ENCODE data around the gene CNTN5. TPM values are rescaled to one million over a fixed set of nuclear protein-coding genes. Genes with fewer than 3 reads are reported as not detected.

CNTN5 gene
- polyA plus RNA-seq, 1 donor from 2014 or later, result 1.1 TPM

- Histone ChIP-seq H3K9me3 (ENCODE audit: low read length) (no peaks in the 10 kb centered on the region), H3K9ac (ENCODE audit: low read length) (no peak overlapping the region), H3K27ac (ENCODE audit: low read length) (no peak overlapping the region), H3K27me3 (ENCODE audit: insufficient read depth, low read depth, low read length) (no peaks in the 10 kb centered on the region), H3K9me2 (ENCODE audit: insufficient read depth, low read length) (no peaks in the 10 kb centered on the region), H4K20me1 (ENCODE audit: insufficient read depth) (no peaks in the 10 kb centered on the region), H3K36me3 (ENCODE audit: insufficient read depth, low read length) (no peaks in the 10 kb centered on the region), H3K4me2 (ENCODE audit: low read length) (no peak overlapping the region), H3F3A (ENCODE audit: insufficient read depth, low read length, poor library complexity, severe bottlenecking) (no peaks in the 10 kb centered on the region), H3K4me3 (ENCODE audit: low read length) (no peak overlapping the region), H2AFZ (ENCODE audit: low read depth, low read length) (no peak overlapping the region), H3K79me2 (replicated peaks; ENCODE audit: insufficient read depth, low read length) (no peaks in the 10 kb centered on the region)
- TF ChIP-seq CTCF (IDR thresholded peaks at IDR 0.05; ENCODE audit: poor library complexity, severe bottlenecking), result no peak
- TF ChIP-seq RAD21 (conservative IDR thresholded peaks at IDR 0.05), result no peak
- TF ChIP-seq EP300 (conservative IDR thresholded peaks at IDR 0.05; ENCODE audit: poor library complexity, severe bottlenecking), result no peak
- no peak for TF ChIP-seq EZH2 (IDR thresholded peaks at IDR 0.05; ENCODE audit: borderline replicate concordance, insufficient read depth, low read length, poor library complexity, severe bottlenecking)
- no peak for TF ChIP-seq TAF1 (IDR thresholded peaks at IDR 0.05; ENCODE audit: low read depth)
- TF ChIP-seq POLR2AphosphoS5 (IDR thresholded peaks at IDR 0.05), result no peak
- TF ChIP-seq SMC3 (conservative IDR thresholded peaks at IDR 0.05; ENCODE audit: poor library complexity), result no peak
- TF ChIP-seq MXI1 (conservative IDR thresholded peaks at IDR 0.05; ENCODE audit: poor library complexity, severe bottlenecking), result no peak
- no peak for TF ChIP-seq REST (IDR thresholded peaks at IDR 0.05; ENCODE audit: borderline replicate concordance)
These were observed 213.8 kb downstream of the CNTN5 start for GRCh38 chr11:99234534-99234933.

GRCh38 chr11:99238401-99238800 is 217.7 kb downstream of the CNTN5 start:
- Histone ChIP-seq H3K79me2 (replicated peaks; ENCODE audit: insufficient read depth, low read length) (no peaks in the 10 kb centered on the region), H3K27me3 (ENCODE audit: insufficient read depth, low read depth, low read length) (no peaks in the 10 kb centered on the region), H3K9me2 (ENCODE audit: insufficient read depth, low read length) (no peaks in the 10 kb centered on the region), H3F3A (ENCODE audit: insufficient read depth, low read length, poor library complexity, severe bottlenecking) (no peaks in the 10 kb centered on the region), H3K4me2 (ENCODE audit: low read length) (no peak overlapping the region), H4K20me1 (ENCODE audit: insufficient read depth) (no peaks in the 10 kb centered on the region), H3K36me3 (ENCODE audit: insufficient read depth, low read length) (no peaks in the 10 kb centered on the region), H3K27ac (ENCODE audit: low read length) (no peak overlapping the region), H2AFZ (ENCODE audit: low read depth, low read length) (no peak overlapping the region), H3K9ac (ENCODE audit: low read length) (no peak overlapping the region), H3K9me3 (ENCODE audit: low read length) (no peaks in the 10 kb centered on the region), H3K4me3 (ENCODE audit: low read length) (no peak overlapping the region)
- no peak for TF ChIP-seq EZH2 (IDR thresholded peaks at IDR 0.05; ENCODE audit: borderline replicate concordance, insufficient read depth, low read length, poor library complexity, severe bottlenecking)
- TF ChIP-seq POLR2AphosphoS5 (IDR thresholded peaks at IDR 0.05), result no peak
- no peak for TF ChIP-seq CTCF (IDR thresholded peaks at IDR 0.05; ENCODE audit: poor library complexity, severe bottlenecking)
- TF ChIP-seq RAD21 (conservative IDR thresholded peaks at IDR 0.05), result no peak
